ENCODE measurements around the gene PLEKHD1.

GRCh38 chr14:69531135-69531534 lies 46.6 kb downstream of the PLEKHD1 start:
- no peak for TF ChIP-seq POLR2A (IDR thresholded peaks at IDR 0.05; ENCODE audit: low read length)
- TF ChIP-seq GATA1 (IDR thresholded peaks at IDR 0.05; ENCODE audit: low read depth, low read length): no peak

Measured in erythroblast (primary cell).